WTC11 (cell line): ENCODE results near the gene DCX. TPM values are rescaled to one million over a fixed set of nuclear protein-coding genes. Genes with fewer than 3 reads are reported as not detected.

Experiments
- ATAC-seq: fragments of 200-7000 bp; cut with Tn5 transposase; 2 replicates; pipeline ENCODE4 v1.10.0; 2021; ENCODE audit warnings: mild to moderate bottlenecking, moderate library complexity
- CTCF ChIA-PET: fragments of 300-600 bp; sonication (Branson Sonifier 250); formaldehyde crosslinking; loops from one replicate; lab custom pipeline; 2021; ENCODE audit warnings: antibody characterized with exemption; lab: Charles Lee
- POLR2A ChIA-PET: fragments of 350-600 bp; sonication (Branson Sonifier 250); formaldehyde crosslinking; loops from one replicate; lab custom pipeline; 2021; ENCODE audit warnings: antibody characterized with exemption; lab: Charles Lee
- DNase-seq: peaks from one replicate; pipeline ENCODE4 v3.0.0; 2021; ENCODE audit warnings: low spot score
- H3K27ac Mint-ChIP-seq: 2 replicates; pipeline ENCODE4 v1.8.0; 2021; ENCODE audit warnings: mixed read lengths
- H3K27me3 Mint-ChIP-seq: 2 replicates; pipeline ENCODE4 v1.8.0; 2021; ENCODE audit warnings: low read depth, mild to moderate bottlenecking, moderate library complexity, mixed read lengths
- H3K36me3 Mint-ChIP-seq: 2 replicates; pipeline ENCODE4 v1.8.0; 2021; ENCODE audit warnings: mixed read lengths
- H3K4me1 Mint-ChIP-seq: 2 replicates; pipeline ENCODE4 v1.8.0; 2022; ENCODE audit warnings: mixed read lengths
- H3K4me3 Mint-ChIP-seq: 2 replicates; pipeline ENCODE4 v1.8.0; 2021; ENCODE audit warnings: mild to moderate bottlenecking, moderate library complexity, mixed read lengths
- H3K9me3 Mint-ChIP-seq: 2 replicates; pipeline ENCODE4 v1.8.0; 2021; ENCODE audit warnings: mixed read lengths
- AFF4 ChIP-seq: sonication (generic); formaldehyde crosslinking; IDR thresholded peaks from 2 replicates; pipeline ENCODE4 v1.8.1; 2023; ENCODE audit warnings: mild to moderate bottlenecking, missing genetic modification reagents, borderline replicate concordance
- AR ChIP-seq: fragments of 250-450 bp; sonication (Bioruptor Pico); IDR thresholded peaks from 2 replicates; pipeline ENCODE4 v1.9.0; 2021; ENCODE audit warnings: mild to moderate bottlenecking
- CDX4 ChIP-seq: fragments of 250-450 bp; sonication (Bioruptor Pico); IDR thresholded peaks from 2 replicates; pipeline ENCODE4 v1.9.0; 2021; ENCODE audit warnings: moderate library complexity, mild to moderate bottlenecking, inconsistent platforms, borderline replicate concordance
- FOXP4 ChIP-seq: sonication (generic); formaldehyde crosslinking; IDR thresholded peaks from 2 replicates; pipeline ENCODE4 v1.8.0; 2022; ENCODE audit warnings: mild to moderate bottlenecking, missing genetic modification reagents
- KAT7 ChIP-seq: sonication (generic); formaldehyde crosslinking; IDR thresholded peaks from 2 replicates; pipeline ENCODE4 v1.8.1; 2023; ENCODE audit warnings: missing genetic modification reagents, mild to moderate bottlenecking, borderline replicate concordance
- NFYB ChIP-seq: sonication (generic); formaldehyde crosslinking; conservative IDR thresholded peaks from 2 replicates; pipeline ENCODE4 v1.8.0; 2022; ENCODE audit warnings: low read depth, missing genetic modification reagents
- NR1H2 ChIP-seq: sonication (generic); formaldehyde crosslinking; IDR thresholded peaks from 2 replicates; pipeline ENCODE4 v1.9.0; 2021; ENCODE audit warnings: mild to moderate bottlenecking, moderate library complexity, missing genetic modification reagents
- OVOL2 ChIP-seq: fragments of 250-450 bp; sonication (Bioruptor Pico); IDR thresholded peaks from 2 replicates; pipeline ENCODE4 v1.9.0; 2021; ENCODE audit warnings: mild to moderate bottlenecking, borderline replicate concordance
- PREB ChIP-seq: sonication (generic); formaldehyde crosslinking; IDR thresholded peaks from 2 replicates; pipeline ENCODE4 v1.8.1; 2022; ENCODE audit warnings: mild to moderate bottlenecking, missing genetic modification reagents, moderate library complexity, borderline replicate concordance
- PRRX2 ChIP-seq: fragments of 250-450 bp; sonication (Bioruptor Pico); IDR thresholded peaks from 2 replicates; pipeline ENCODE4 v1.8.0; 2021; ENCODE audit warnings: mild to moderate bottlenecking
- RELA ChIP-seq: sonication (generic); formaldehyde crosslinking; IDR thresholded peaks from 2 replicates; pipeline ENCODE4 v1.8.1; 2022; ENCODE audit warnings: missing genetic modification reagents, mild to moderate bottlenecking, borderline replicate concordance
- SP1 ChIP-seq: sonication (generic); formaldehyde crosslinking; conservative IDR thresholded peaks from 2 replicates; pipeline ENCODE4 v1.8.1; 2022; ENCODE audit warnings: missing genetic modification reagents
- ZNF263 ChIP-seq: sonication (generic); formaldehyde crosslinking; IDR thresholded peaks from 2 replicates; pipeline ENCODE4 v1.8.1; 2022; ENCODE audit warnings: low read depth, mild to moderate bottlenecking, moderate library complexity, missing genetic modification reagents
- ZNF416 ChIP-seq: fragments of 250-450 bp; sonication (Bioruptor Pico); IDR thresholded peaks from 2 replicates; pipeline ENCODE4 v1.9.0; 2021; ENCODE audit warnings: mild to moderate bottlenecking, inconsistent platforms
- total RNA-seq: library from RNA; stranded (reverse); gene quantifications from 3 replicates; pipeline ENCODE4 v1.2.3, GENCODE V29; 2021
- TF ChIP-seq, protein P1 (sequence below): sonication (generic); formaldehyde crosslinking; IDR thresholded peaks from 2 replicates; pipeline ENCODE4 v1.8.1; 2023; ENCODE audit warnings: mild to moderate bottlenecking, missing genetic modification reagents, moderate library complexity

Gene DCX
- total RNA-seq, 1 experiment from 2014 or later = 2.1 TPM

GRCh38 chrX:111365770-111366325 lies 46.1 kb downstream of the DCX start (continued):
- TF ChIP-seq AFF4 (CRISPR knock-in tag) (no peak), NFYB (CRISPR knock-in tag) (no peak), NR1H2 (CRISPR knock-in tag) (no peak), PREB (no peak), AR (no peak), ZNF263 (CRISPR knock-in tag) (no peak), ZNF416 (no peak), KAT7 (CRISPR knock-in tag) (no peak), PRRX2 (CRISPR knock-in tag) (no peak)
- TF ChIP-seq, protein P1, sequence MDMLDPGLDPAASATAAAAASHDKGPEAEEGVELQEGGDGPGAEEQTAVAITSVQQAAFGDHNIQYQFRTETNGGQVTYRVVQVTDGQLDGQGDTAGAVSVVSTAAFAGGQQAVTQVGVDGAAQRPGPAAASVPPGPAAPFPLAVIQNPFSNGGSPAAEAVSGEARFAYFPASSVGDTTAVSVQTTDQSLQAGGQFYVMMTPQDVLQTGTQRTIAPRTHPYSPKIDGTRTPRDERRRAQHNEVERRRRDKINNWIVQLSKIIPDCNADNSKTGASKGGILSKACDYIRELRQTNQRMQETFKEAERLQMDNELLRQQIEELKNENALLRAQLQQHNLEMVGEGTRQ (CRISPR knock-in tag) = no peak

DNA sequence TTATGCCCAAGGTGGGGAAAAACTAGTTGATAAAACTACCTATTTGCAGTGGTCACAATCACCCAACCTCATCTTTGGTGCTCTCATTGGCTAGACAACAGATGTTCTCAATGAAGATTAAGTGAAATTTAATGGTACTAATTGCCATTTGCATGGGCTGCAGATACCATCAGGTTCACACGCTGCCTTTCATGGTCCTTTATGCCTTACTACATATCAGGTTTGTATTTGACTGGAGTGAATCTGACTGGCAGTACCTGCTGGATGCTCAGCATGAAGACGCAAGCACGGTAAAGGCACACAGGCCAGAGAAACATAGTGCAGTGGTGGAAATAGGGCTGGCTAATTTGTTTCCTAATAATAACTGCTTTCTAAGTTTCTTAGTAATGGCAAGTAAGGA lies 48.3 kb downstream of the DCX start:
- peaks cover 6% of the 10 kb centered on the region; the same call in 1 of the 2 replicates for H3K4me1 Mint-ChIP-seq
- no peak for TF ChIP-seq AFF4 (CRISPR knock-in tag)
- no peak for TF ChIP-seq OVOL2
- no peak for TF ChIP-seq FOXP4 (CRISPR knock-in tag)
- no peak for TF ChIP-seq SP1
- no peak for TF ChIP-seq CDX4 (CRISPR knock-in tag)
- no peak for TF ChIP-seq RELA (CRISPR knock-in tag)
- TF ChIP-seq, all 79 proteins: peak for 0
- Mint-ChIP-seq H3K36me3 (no peaks in the 10 kb centered on the region), H3K27ac (no peak overlapping the region), H3K27me3 (no peaks in the 10 kb centered on the region; the same call in 1 of the 2 replicates), H3K9me3 (no peaks in the 10 kb centered on the region), H3K4me3 (no peak overlapping the region)
- ATAC-seq = no peak
- POLR2A ChIA-PET = no interaction called here
- DNase-seq = no peak
- CTCF ChIA-PET = no interaction called here
